Activated CD8-positive, alpha-beta memory T cell treated with anti-CD3 and anti-CD28 coated beads for 4 hours (primary cell): ENCODE results near the gene OR6B1.
"Not testable (repeated sequence)": the region's sequence is repeated elsewhere in the genome, so short reads cannot be mapped to it uniquely, and the experiment has no call there.

Experiments
- DNase-seq, 2 donors: peaks; one replicate each; pipeline ENCODE4 v3.0.0-alpha.2; 2020; ENCODE audit warnings: low read depth in 2 of 2

Gene OR6B1

GRCh38 chr7:144006029-144006691, 6.0 kb downstream of the OR6B1 start:
- DNase-seq: no peak

GRCh38 chr7:144006692-144007042, 6.5 kb downstream of the OR6B1 start:
- no peak for DNase-seq

GRCh38 chr7:144009361-144009760, 9.2 kb downstream of the OR6B1 start:
- no peak for DNase-seq

- not testable (repeated sequence) for DNase-seq
Measured at GRCh38 chr7:144010061-144010460, 9.9 kb downstream of the OR6B1 start.

GRCh38 chr7:144010821-144011220, 10.7 kb downstream of the OR6B1 start:
- not testable (repeated sequence) for DNase-seq

GRCh38 chr7:144011458-144012230, 11.5 kb downstream of the OR6B1 start:
- no peak for DNase-seq

- no peak for DNase-seq
Measured at GRCh38 chr7:144018065-144018464, 17.9 kb downstream of the OR6B1 start.

GRCh38 chr7:144019457-144019856, 19.3 kb downstream of the OR6B1 start:
- no peak for DNase-seq

GRCh38 chr7:144020340-144020739, 20.2 kb downstream of the OR6B1 start:
- no peak for DNase-seq

GRCh38 chr7:144022169-144022568, 22.0 kb downstream of the OR6B1 start:
- DNase-seq: no peak

GRCh38 chr7:144023171-144023827, 23.2 kb downstream of the OR6B1 start:
- no peak for DNase-seq

GRCh38 chr7:144024213-144024612, 24.1 kb downstream of the OR6B1 start:
- no peak for DNase-seq

GRCh38 chr7:144026203-144026883, 26.2 kb downstream of the OR6B1 start:
- no peak for DNase-seq

GRCh38 chr7:144027070-144027469, 26.9 kb downstream of the OR6B1 start:
- no peak for DNase-seq

- DNase-seq: no peak
Measured at GRCh38 chr7:144027974-144028373, 27.9 kb downstream of the OR6B1 start.

GRCh38 chr7:144028547-144028946, 28.4 kb downstream of the OR6B1 start:
- DNase-seq: no peak

- DNase-seq: no peak
Measured at GRCh38 chr7:144032516-144032915, 32.4 kb downstream of the OR6B1 start.

- DNase-seq: no peak
Measured at GRCh38 chr7:144032985-144033709, 33.0 kb downstream of the OR6B1 start.

- no peak for DNase-seq
Measured at GRCh38 chr7:144035385-144035784, 35.3 kb downstream of the OR6B1 start.

GRCh38 chr7:144036302-144036885, 36.3 kb downstream of the OR6B1 start:
- DNase-seq: no peak

GRCh38 chr7:144037414-144038035, 37.4 kb downstream of the OR6B1 start:
- no peak for DNase-seq
